GM12878 (cell line): ENCODE data around the gene GEMIN8. TPM values are rescaled to one million over a fixed set of nuclear protein-coding genes. Genes with fewer than 3 reads are reported as not detected.

ENCODE experiments used
- ATF2 ChIP-seq: IDR thresholded peaks from 2 replicates; pipeline ENCODE4 v1.6.1; 2012; ENCODE audit warnings: low read length, inconsistent platforms
- CBX5 ChIP-seq: sonication (generic); IDR thresholded peaks from 2 replicates; pipeline ENCODE4 v1.6.1; 2016; ENCODE audit warnings: low read depth, moderate library complexity, mild to moderate bottlenecking, inconsistent platforms
- EED ChIP-seq: sonication (generic); IDR thresholded peaks from 2 replicates; pipeline ENCODE4 v1.6.1; 2016; ENCODE audit warnings: antibody characterized with exemption, low read depth
- FOXM1 ChIP-seq: IDR thresholded peaks from 2 replicates; pipeline ENCODE4 v1.6.1; 2012; ENCODE audit warnings: low read depth, mild to moderate bottlenecking, inconsistent platforms, low read length, moderate library complexity
- KDM1A ChIP-seq: fragments of 200-600 bp; sonication (generic); IDR thresholded peaks from 2 replicates; pipeline ENCODE4 v1.6.1; 2016; ENCODE audit warnings: borderline replicate concordance
- MXI1 ChIP-seq: fragments of 150-350 bp; IDR thresholded peaks from 2 replicates; pipeline ENCODE4 v1.6.1; 2011; ENCODE audit warnings: low read depth, mild to moderate bottlenecking, inconsistent platforms, low read length, improper control_type of control experiment
- MYC ChIP-seq: IDR thresholded peaks from 2 replicates; pipeline ENCODE4 v1.6.1; 2011; ENCODE audit warnings: mild to moderate bottlenecking, low read length, moderate library complexity, inconsistent platforms; ENCODE audit not compliant: insufficient read depth, insufficient replicate concordance, insufficient read length, severe bottlenecking
- PAX8 ChIP-seq: fragments of 450-650 bp; IDR thresholded peaks from 2 replicates; pipeline ENCODE4 v1.6.1; 2017; ENCODE audit warnings: mild to moderate bottlenecking, moderate library complexity
- POLR2AphosphoS2 ChIP-seq: IDR thresholded peaks from 2 replicates; pipeline ENCODE4 v1.6.1; 2011; ENCODE audit warnings: low read depth, mild to moderate bottlenecking, low read length, improper control_type of control experiment, moderate library complexity
- SUPT20H ChIP-seq: IDR thresholded peaks from 2 replicates; pipeline ENCODE4 v1.6.1; 2011; ENCODE audit warnings: low read depth, mild to moderate bottlenecking, low read length, moderate library complexity, borderline replicate concordance; ENCODE audit not compliant: control insufficient read depth
- YBX1 ChIP-seq: fragments of 450-650 bp; IDR thresholded peaks from 2 replicates; pipeline ENCODE4 v1.6.1; 2016; ENCODE audit warnings: antibody characterized with exemption
- ZBTB4 ChIP-seq: fragments of 450-650 bp; formaldehyde crosslinking; IDR thresholded peaks from 2 replicates; pipeline ENCODE4 v1.4.0; 2022; ENCODE audit warnings: mild to moderate bottlenecking, moderate library complexity
- ZSCAN29 ChIP-seq: fragments of 450-650 bp; IDR thresholded peaks from 2 replicates; pipeline ENCODE4 v1.6.1; 2017; ENCODE audit warnings: mild to moderate bottlenecking, moderate library complexity
- polyA plus RNA-seq, 11 experiments: library from polyadenylated mRNA; depleted of rRNA in 4 of 11; unstranded in 6 of 11; stranded (reverse) in 5 of 11; fragments of >200 nt; fragmentation: Nextera tagmentation in 4 of 11; fragmentation: Illumina TruSeq in 1 of 11; extraction: Ambion mirVana in 4 of 11; extraction: Trizol in 1 of 11; gene quantifications; 1 replicate in 1 of 11; 2 replicates in 10 of 11; pipeline versions ENCODE4 v1.2.1 to v1.2.3, GENCODE V29; 2011 to 2016; ENCODE audit warnings: inconsistent platforms in 2 of 11, missing spikeins in 2 of 11, low read depth in 1 of 11
- total RNA-seq, 4 experiments: library from RNA; depleted of rRNA in 3 of 4; stranded (reverse); fragments of >200 nt in 3 of 4; fragmentation: Illumina TruSeq in 1 of 4; extraction: Trizol in 1 of 4; gene quantifications; 2 replicates each; pipeline versions ENCODE4 v1.2.1 to v1.2.3, GENCODE V29; 2013 to 2021
- TF ChIP-seq, protein P1 (sequence below): fragments of 450-650 bp; IDR thresholded peaks from 2 replicates; pipeline ENCODE4 v1.6.1; 2017; ENCODE audit warnings: mild to moderate bottlenecking, moderate library complexity
- TF ChIP-seq, protein P2 (sequence below): fragments of 150-350 bp; IDR thresholded peaks from 2 replicates; pipeline ENCODE4 v1.6.1; 2016; ENCODE audit warnings: low read depth, low read length
- TF ChIP-seq, protein P3 (sequence below): fragments of 450-650 bp; conservative IDR thresholded peaks from 2 replicates; pipeline ENCODE4 v1.6.1; 2017; ENCODE audit warnings: mild to moderate bottlenecking, moderate library complexity

GEMIN8 gene
- total and polyA plus RNA-seq, 10 of the 15 experiments (the other 5 are each of a cell fraction or from before 2014, with no cell fraction given) = 18.4 to 87.0 (median 27.7) TPM

- TF ChIP-seq ATF2 (0 out of 2 replicates have a peak, but pooled peaks have one; percentile 38), MXI1 (no peak), FOXM1 (no peak; the same call in 1 of the 2 replicates), MYC (no peak), KDM1A (no peak), YBX1 (no peak), ZSCAN29 (no peak), PAX8 (no peak), SUPT20H (no peak), ZBTB4 (CRISPR knock-in tag) (no peak), EED (no peak), CBX5 (no peak), POLR2AphosphoS2 (no peak)
- TF ChIP-seq, protein P1, sequence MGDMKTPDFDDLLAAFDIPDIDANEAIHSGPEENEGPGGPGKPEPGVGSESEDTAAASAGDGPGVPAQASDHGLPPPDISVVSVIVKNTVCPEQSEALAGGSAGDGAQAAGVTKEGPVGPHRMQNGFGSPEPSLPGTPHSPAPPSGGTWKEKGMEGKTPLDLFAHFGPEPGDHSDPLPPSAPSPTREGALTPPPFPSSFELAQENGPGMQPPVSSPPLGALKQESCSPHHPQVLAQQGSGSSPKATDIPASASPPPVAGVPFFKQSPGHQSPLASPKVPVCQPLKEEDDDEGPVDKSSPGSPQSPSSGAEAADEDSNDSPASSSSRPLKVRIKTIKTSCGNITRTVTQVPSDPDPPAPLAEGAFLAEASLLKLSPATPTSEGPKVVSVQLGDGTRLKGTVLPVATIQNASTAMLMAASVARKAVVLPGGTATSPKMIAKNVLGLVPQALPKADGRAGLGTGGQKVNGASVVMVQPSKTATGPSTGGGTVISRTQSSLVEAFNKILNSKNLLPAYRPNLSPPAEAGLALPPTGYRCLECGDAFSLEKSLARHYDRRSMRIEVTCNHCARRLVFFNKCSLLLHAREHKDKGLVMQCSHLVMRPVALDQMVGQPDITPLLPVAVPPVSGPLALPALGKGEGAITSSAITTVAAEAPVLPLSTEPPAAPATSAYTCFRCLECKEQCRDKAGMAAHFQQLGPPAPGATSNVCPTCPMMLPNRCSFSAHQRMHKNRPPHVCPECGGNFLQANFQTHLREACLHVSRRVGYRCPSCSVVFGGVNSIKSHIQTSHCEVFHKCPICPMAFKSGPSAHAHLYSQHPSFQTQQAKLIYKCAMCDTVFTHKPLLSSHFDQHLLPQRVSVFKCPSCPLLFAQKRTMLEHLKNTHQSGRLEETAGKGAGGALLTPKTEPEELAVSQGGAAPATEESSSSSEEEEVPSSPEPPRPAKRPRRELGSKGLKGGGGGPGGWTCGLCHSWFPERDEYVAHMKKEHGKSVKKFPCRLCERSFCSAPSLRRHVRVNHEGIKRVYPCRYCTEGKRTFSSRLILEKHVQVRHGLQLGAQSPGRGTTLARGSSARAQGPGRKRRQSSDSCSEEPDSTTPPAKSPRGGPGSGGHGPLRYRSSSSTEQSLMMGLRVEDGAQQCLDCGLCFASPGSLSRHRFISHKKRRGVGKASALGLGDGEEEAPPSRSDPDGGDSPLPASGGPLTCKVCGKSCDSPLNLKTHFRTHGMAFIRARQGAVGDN = no peak
- TF ChIP-seq, protein P2, sequence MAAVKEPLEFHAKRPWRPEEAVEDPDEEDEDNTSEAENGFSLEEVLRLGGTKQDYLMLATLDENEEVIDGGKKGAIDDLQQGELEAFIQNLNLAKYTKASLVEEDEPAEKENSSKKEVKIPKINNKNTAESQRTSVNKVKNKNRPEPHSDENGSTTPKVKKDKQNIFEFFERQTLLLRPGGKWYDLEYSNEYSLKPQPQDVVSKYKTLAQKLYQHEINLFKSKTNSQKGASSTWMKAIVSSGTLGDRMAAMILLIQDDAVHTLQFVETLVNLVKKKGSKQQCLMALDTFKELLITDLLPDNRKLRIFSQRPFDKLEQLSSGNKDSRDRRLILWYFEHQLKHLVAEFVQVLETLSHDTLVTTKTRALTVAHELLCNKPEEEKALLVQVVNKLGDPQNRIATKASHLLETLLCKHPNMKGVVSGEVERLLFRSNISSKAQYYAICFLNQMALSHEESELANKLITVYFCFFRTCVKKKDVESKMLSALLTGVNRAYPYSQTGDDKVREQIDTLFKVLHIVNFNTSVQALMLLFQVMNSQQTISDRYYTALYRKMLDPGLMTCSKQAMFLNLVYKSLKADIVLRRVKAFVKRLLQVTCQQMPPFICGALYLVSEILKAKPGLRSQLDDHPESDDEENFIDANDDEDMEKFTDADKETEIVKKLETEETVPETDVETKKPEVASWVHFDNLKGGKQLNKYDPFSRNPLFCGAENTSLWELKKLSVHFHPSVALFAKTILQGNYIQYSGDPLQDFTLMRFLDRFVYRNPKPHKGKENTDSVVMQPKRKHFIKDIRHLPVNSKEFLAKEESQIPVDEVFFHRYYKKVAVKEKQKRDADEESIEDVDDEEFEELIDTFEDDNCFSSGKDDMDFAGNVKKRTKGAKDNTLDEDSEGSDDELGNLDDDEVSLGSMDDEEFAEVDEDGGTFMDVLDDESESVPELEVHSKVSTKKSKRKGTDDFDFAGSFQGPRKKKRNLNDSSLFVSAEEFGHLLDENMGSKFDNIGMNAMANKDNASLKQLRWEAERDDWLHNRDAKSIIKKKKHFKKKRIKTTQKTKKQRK = no peak
- TF ChIP-seq, protein P3, sequence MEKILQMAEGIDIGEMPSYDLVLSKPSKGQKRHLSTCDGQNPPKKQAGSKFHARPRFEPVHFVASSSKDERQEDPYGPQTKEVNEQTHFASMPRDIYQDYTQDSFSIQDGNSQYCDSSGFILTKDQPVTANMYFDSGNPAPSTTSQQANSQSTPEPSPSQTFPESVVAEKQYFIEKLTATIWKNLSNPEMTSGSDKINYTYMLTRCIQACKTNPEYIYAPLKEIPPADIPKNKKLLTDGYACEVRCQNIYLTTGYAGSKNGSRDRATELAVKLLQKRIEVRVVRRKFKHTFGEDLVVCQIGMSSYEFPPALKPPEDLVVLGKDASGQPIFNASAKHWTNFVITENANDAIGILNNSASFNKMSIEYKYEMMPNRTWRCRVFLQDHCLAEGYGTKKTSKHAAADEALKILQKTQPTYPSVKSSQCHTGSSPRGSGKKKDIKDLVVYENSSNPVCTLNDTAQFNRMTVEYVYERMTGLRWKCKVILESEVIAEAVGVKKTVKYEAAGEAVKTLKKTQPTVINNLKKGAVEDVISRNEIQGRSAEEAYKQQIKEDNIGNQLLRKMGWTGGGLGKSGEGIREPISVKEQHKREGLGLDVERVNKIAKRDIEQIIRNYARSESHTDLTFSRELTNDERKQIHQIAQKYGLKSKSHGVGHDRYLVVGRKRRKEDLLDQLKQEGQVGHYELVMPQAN = no peak
Measured at GRCh38 chrX:14028473-14028872, 1.2 kb downstream of the GEMIN8 start (continued).
